Right atrium auricular region (tissue), 2 donors: ENCODE data around the gene MDP1. TPM values are rescaled to one million over a fixed set of nuclear protein-coding genes. Genes with fewer than 3 reads are reported as not detected.

Experiments
- DNase-seq: peaks from one replicate; pipeline ENCODE4 v3.0.0-alpha.2; 2019; ENCODE audit warnings: low spot score
- H3K27ac ChIP-seq, 2 donors: fragments of 200-600 bp; sonication (generic); 1 replicate in 1 of 2; 2 replicates in 1 of 2; pipeline ENCODE4 v1.5.1; 2016 to 2019
- H3K27me3 ChIP-seq, 2 donors: fragments of 200-600 bp; sonication (generic); one replicate each; pipeline versions ENCODE4 v1.5.1 to v1.6.0; 2017 to 2019
- H3K36me3 ChIP-seq: fragments of 200-600 bp; sonication (generic); one replicate; pipeline ENCODE4 v1.5.1; 2016
- H3K4me1 ChIP-seq, 2 donors: fragments of 200-600 bp; sonication (generic); one replicate each; pipeline versions ENCODE4 v1.5.1 to v1.6.0; 2017 to 2019
- H3K4me3 ChIP-seq, 2 donors: fragments of 200-600 bp; sonication (generic); 1 replicate in 1 of 2; 2 replicates in 1 of 2; pipeline ENCODE4 v1.5.1; 2017 to 2019; ENCODE audit warnings: mild to moderate bottlenecking in 1 of 2, moderate library complexity in 1 of 2
- H3K9me3 ChIP-seq, 2 donors: fragments of 200-600 bp; sonication (generic); one replicate each; pipeline ENCODE4 v1.5.1; 2019
- CTCF ChIP-seq, 2 donors: fragments of 200-600 bp; sonication (generic); IDR thresholded peaks; one replicate each; pipeline ENCODE4 v1.5.1; 2019; ENCODE audit warnings: antibody characterized with exemption in 2 of 2
- total RNA-seq, 2 donors: library from RNA; depleted of rRNA; stranded (reverse); fragments of >200 nt; gene quantifications; one replicate each; pipeline ENCODE4 v1.1.0, GENCODE V29; 2016

Gene MDP1
- total RNA-seq, 2 donors from 2014 or later: 15.5 to 19.7 TPM

- no peaks in the 10 kb centered on the region for H3K4me1 ChIP-seq
Observed at GRCh38 chr14:24261256-24261968, 45.5 kb upstream of the MDP1 start.

DNA sequence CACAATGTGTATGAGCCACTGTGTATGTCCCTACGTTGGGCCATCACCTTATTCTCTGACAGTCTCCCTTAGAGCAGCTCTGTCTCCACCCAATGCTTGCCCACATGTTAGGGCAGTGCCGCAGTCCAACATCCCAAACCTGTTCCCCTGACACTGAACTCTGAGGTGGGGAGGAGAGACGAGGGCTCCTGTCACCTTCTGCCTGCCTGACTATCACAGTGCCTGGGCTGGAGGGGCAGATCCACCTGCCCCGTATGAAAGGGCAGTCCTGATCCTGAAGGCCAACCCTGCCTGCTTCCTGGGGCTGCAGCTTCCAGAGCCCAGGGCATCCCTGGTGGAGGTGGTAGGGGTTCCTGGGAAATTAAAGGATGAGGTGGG, 44.9 kb upstream of the MDP1 start:
- no peak for TF ChIP-seq CTCF (IDR thresholded peaks at IDR 0.05)
- Histone ChIP-seq H3K27ac (no peak overlapping the region), H3K4me3 (peak overlapping the region in 1 of 2 donors; percentile 1), H3K27me3 (no peaks in the 10 kb centered on the region), H3K36me3 (no peaks in the 10 kb centered on the region), H3K4me1 (no peaks in the 10 kb centered on the region), H3K9me3 (no peaks in the 10 kb centered on the region)
- DNase-seq: no peak

More at GRCh38 chr14:24261256-24261968, 45.5 kb upstream of the MDP1 start:
- TF ChIP-seq CTCF (IDR thresholded peaks at IDR 0.05): no peak
- H3K9me3 ChIP-seq: no peaks in the 10 kb centered on the region
- H3K27me3 ChIP-seq: no peaks in the 10 kb centered on the region
- no peaks in the 10 kb centered on the region for H3K36me3 ChIP-seq
- peak overlapping the region in 1 of 2 donors; percentile 1 for H3K4me3 ChIP-seq
- H3K27ac ChIP-seq: no peak overlapping the region
- DNase-seq: no peak

DNA sequence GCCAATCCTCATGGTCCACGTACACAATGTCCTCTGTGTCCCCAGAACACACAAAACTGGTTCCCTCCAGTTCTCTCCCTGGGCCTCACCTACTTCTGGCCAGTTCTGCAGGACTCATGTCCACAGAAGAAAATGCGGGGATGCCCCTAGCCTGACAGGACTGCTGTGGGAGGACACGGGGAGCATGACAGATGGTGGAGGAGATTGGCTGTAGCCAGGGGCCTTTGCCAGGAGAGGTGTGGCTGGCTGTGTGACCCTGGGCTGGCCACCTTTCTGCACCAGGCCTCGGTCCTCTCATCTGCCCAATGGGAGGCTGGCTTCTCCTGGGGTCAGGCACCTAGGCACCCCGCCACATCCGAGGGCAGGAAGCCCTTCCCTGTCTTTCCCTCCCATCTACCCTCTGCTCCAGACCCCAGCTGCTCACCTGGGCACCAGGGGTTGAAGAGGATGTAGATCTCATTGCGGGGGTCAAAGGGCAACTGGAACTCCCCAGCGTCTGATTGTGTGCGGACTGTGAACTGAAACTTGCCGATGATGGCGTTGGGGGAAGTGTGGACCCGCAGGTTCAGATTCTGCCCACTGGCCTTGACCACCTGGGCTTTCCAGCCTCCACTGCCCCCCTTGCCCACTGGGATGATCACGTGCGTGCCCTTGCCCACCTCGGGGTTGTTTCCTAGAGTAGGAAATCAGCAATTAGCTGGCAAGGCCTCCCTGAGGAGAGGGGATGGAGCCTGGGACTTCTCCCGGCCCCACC, 44.3 kb upstream of the MDP1 start:
- Histone ChIP-seq H3K27ac (no peak overlapping the region), H3K9me3 (no peaks in the 10 kb centered on the region), H3K36me3 (no peaks in the 10 kb centered on the region), H3K4me3 (no peak overlapping the region), H3K4me1 (no peaks in the 10 kb centered on the region), H3K27me3 (no peaks in the 10 kb centered on the region)
- no peak for TF ChIP-seq CTCF (IDR thresholded peaks at IDR 0.05)
- DNase-seq: no peak

GRCh38 chr14:24259282-24260025, 43.6 kb upstream of the MDP1 start:
- H3K4me1 ChIP-seq: no peaks in the 10 kb centered on the region
- TF ChIP-seq CTCF (IDR thresholded peaks at IDR 0.05): no peak
- DNase-seq: no peak

DNA sequence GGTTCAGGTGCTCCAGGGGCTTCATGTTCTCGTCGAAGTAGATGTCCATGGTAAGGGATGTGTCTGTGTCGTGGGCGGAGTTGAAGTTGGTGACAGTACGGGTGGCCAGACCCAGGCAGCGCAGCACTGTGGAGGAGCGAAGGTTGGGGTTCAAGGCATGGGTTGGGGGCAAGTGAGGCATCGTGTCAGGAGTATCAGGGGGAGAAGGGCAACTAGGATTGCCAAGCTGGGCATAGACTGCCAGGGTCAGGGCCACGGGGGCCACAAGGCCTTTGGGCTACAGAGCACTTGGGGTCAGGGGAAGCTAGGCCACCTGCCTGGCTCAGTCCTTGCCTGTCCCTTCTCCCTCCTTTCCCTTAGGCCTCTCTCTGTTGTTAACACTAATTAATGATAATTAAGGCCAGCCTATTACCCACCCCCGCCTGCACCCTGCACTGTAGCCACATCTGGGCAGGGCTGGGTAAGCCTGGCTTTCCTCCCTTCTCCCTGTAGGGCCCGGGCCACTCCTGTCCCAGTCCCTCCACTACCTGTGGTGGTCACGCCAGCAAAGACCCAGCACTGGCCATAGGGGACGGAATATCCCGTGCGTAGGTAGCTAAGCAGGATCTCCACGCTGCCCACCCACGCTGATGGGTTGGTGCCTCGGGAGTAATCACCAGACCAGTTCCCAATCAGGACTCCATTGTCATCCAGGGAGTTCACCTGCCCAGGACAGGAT, 42.8 kb upstream of the MDP1 start:
- no peaks in the 10 kb centered on the region for H3K4me1 ChIP-seq
- H3K4me3 ChIP-seq: no peak overlapping the region
- no peak for TF ChIP-seq CTCF (IDR thresholded peaks at IDR 0.05)
- no peak for DNase-seq
- H3K27ac ChIP-seq: no peak overlapping the region
- no peaks in the 10 kb centered on the region for H3K36me3 ChIP-seq
- H3K9me3 ChIP-seq: no peaks in the 10 kb centered on the region
- no peaks in the 10 kb centered on the region for H3K27me3 ChIP-seq

More at GRCh38 chr14:24259282-24260025, 43.6 kb upstream of the MDP1 start:
- Histone ChIP-seq H3K9me3 (no peaks in the 10 kb centered on the region), H3K27ac (no peak overlapping the region), H3K27me3 (no peaks in the 10 kb centered on the region), H3K4me3 (no peak overlapping the region), H3K36me3 (no peaks in the 10 kb centered on the region)
